ENCODE data around the gene THRA.

THRA gene

GRCh38 chr17:40075201-40075941, 12.6 kb downstream of the THRA start:
- Histone ChIP-seq H3K4me1 (ENCODE audit: control insufficient read depth, insufficient read depth, low read length) (peaks cover 67% of the 10 kb centered on the region), H3K9me3 (ENCODE audit: control insufficient read depth, low read length) (no peaks in the 10 kb centered on the region), H3K27me3 (replicated peaks; ENCODE audit: control insufficient read depth, insufficient read depth, low read length) (no peaks in the 10 kb centered on the region), H3K4me3 (ENCODE audit: low read length) (peak overlapping the region; percentile 43), H3K9ac (ENCODE audit: low read length) (peak overlapping the region; percentile 70), H3K36me3 (ENCODE audit: control insufficient read depth, insufficient read depth, low read length, severe bottlenecking) (peaks cover 24% of the 10 kb centered on the region)
- peak; percentile 84 for DNase-seq (ENCODE audit: low read depth)

GRCh38 chr17:40075942-40076498, 13.3 kb downstream of the THRA start:
- Histone ChIP-seq H3K9me3 (ENCODE audit: control insufficient read depth, low read length) (no peaks in the 10 kb centered on the region), H3K36me3 (ENCODE audit: control insufficient read depth, insufficient read depth, low read length, severe bottlenecking) (peaks cover 27% of the 10 kb centered on the region), H3K4me1 (ENCODE audit: control insufficient read depth, insufficient read depth, low read length) (peaks cover 60% of the 10 kb centered on the region), H3K4me3 (ENCODE audit: low read length) (peak overlapping the region; percentile 43), H3K9ac (ENCODE audit: low read length) (peak overlapping the region; percentile 70), H3K27me3 (replicated peaks; ENCODE audit: control insufficient read depth, insufficient read depth, low read length) (no peaks in the 10 kb centered on the region)
- no peak for DNase-seq (ENCODE audit: low read depth)

- DNase-seq (ENCODE audit: low read depth) = no peak
- Histone ChIP-seq H3K9me3 (ENCODE audit: control insufficient read depth, low read length) (no peaks in the 10 kb centered on the region), H3K9ac (ENCODE audit: low read length) (peak overlapping the region; percentile 70), H3K36me3 (ENCODE audit: control insufficient read depth, insufficient read depth, low read length, severe bottlenecking) (peaks cover 29% of the 10 kb centered on the region), H3K4me1 (ENCODE audit: control insufficient read depth, insufficient read depth, low read length) (peaks cover 55% of the 10 kb centered on the region), H3K27me3 (replicated peaks; ENCODE audit: control insufficient read depth, insufficient read depth, low read length) (no peaks in the 10 kb centered on the region), H3K4me3 (ENCODE audit: low read length) (no peak overlapping the region)
These were observed 13.8 kb downstream of the THRA start for GRCh38 chr17:40076591-40076990.

- no peak for DNase-seq (ENCODE audit: low read depth)
- Histone ChIP-seq H3K4me1 (ENCODE audit: control insufficient read depth, insufficient read depth, low read length) (peaks cover 31% of the 10 kb centered on the region), H3K36me3 (ENCODE audit: control insufficient read depth, insufficient read depth, low read length, severe bottlenecking) (peaks cover 40% of the 10 kb centered on the region), H3K4me3 (ENCODE audit: low read length) (no peak overlapping the region), H3K9ac (ENCODE audit: low read length) (no peak overlapping the region), H3K27me3 (replicated peaks; ENCODE audit: control insufficient read depth, insufficient read depth, low read length) (no peaks in the 10 kb centered on the region), H3K9me3 (ENCODE audit: control insufficient read depth, low read length) (no peaks in the 10 kb centered on the region)
These were observed 16.8 kb downstream of the THRA start for GRCh38 chr17:40079545-40079944.

GRCh38 chr17:40084477-40084876, 21.7 kb downstream of the THRA start:
- DNase-seq (ENCODE audit: low read depth) = no peak
- H3K36me3 ChIP-seq (ENCODE audit: control insufficient read depth, insufficient read depth, low read length, severe bottlenecking) = peaks cover 66% of the 10 kb centered on the region

GRCh38 chr17:40086150-40087044, 23.6 kb downstream of the THRA start:
- peaks cover 3% of the 10 kb centered on the region for H3K4me1 ChIP-seq (ENCODE audit: control insufficient read depth, insufficient read depth, low read length)
- peaks cover 67% of the 10 kb centered on the region for H3K36me3 ChIP-seq (ENCODE audit: control insufficient read depth, insufficient read depth, low read length, severe bottlenecking)
- H3K9me3 ChIP-seq (ENCODE audit: control insufficient read depth, low read length) = no peaks in the 10 kb centered on the region
- H3K27me3 ChIP-seq (replicated peaks; ENCODE audit: control insufficient read depth, insufficient read depth, low read length) = no peaks in the 10 kb centered on the region
- DNase-seq (ENCODE audit: low read depth) = peak; percentile 70
- H3K4me3 ChIP-seq (ENCODE audit: low read length) = no peak overlapping the region
- H3K9ac ChIP-seq (ENCODE audit: low read length) = no peak overlapping the region

More at GRCh38 chr17:40084477-40084876, 21.7 kb downstream of the THRA start:
- no peak overlapping the region for H3K4me3 ChIP-seq (ENCODE audit: low read length)
- peaks cover 3% of the 10 kb centered on the region for H3K4me1 ChIP-seq (ENCODE audit: control insufficient read depth, insufficient read depth, low read length)
- no peaks in the 10 kb centered on the region for H3K27me3 ChIP-seq (replicated peaks; ENCODE audit: control insufficient read depth, insufficient read depth, low read length)
- H3K9ac ChIP-seq (ENCODE audit: low read length) = no peak overlapping the region
- no peaks in the 10 kb centered on the region for H3K9me3 ChIP-seq (ENCODE audit: control insufficient read depth, low read length)

GRCh38 chr17:40087049-40087794, 24.5 kb downstream of the THRA start:
- H3K27me3 ChIP-seq (replicated peaks; ENCODE audit: control insufficient read depth, insufficient read depth, low read length) = no peaks in the 10 kb centered on the region
- DNase-seq (ENCODE audit: low read depth) = no peak
- no peak overlapping the region for H3K4me3 ChIP-seq (ENCODE audit: low read length)
- H3K4me1 ChIP-seq (ENCODE audit: control insufficient read depth, insufficient read depth, low read length) = peaks cover 3% of the 10 kb centered on the region
- no peaks in the 10 kb centered on the region for H3K9me3 ChIP-seq (ENCODE audit: control insufficient read depth, low read length)
- H3K36me3 ChIP-seq (ENCODE audit: control insufficient read depth, insufficient read depth, low read length, severe bottlenecking) = peaks cover 67% of the 10 kb centered on the region
- H3K9ac ChIP-seq (ENCODE audit: low read length) = no peak overlapping the region

- Histone ChIP-seq H3K4me1 (ENCODE audit: control insufficient read depth, insufficient read depth, low read length) (peaks cover 9% of the 10 kb centered on the region), H3K4me3 (ENCODE audit: low read length) (no peak overlapping the region), H3K9me3 (ENCODE audit: control insufficient read depth, low read length) (no peaks in the 10 kb centered on the region), H3K36me3 (ENCODE audit: control insufficient read depth, insufficient read depth, low read length, severe bottlenecking) (peaks cover 72% of the 10 kb centered on the region), H3K9ac (ENCODE audit: low read length) (no peak overlapping the region), H3K27me3 (replicated peaks; ENCODE audit: control insufficient read depth, insufficient read depth, low read length) (no peaks in the 10 kb centered on the region)
- DNase-seq (ENCODE audit: low read depth) = no peak
These were observed 25.3 kb downstream of the THRA start for GRCh38 chr17:40087903-40088718.

GRCh38 chr17:40089077-40089895, 26.5 kb downstream of the THRA start:
- H3K9me3 ChIP-seq (ENCODE audit: control insufficient read depth, low read length) = no peaks in the 10 kb centered on the region
- H3K36me3 ChIP-seq (ENCODE audit: control insufficient read depth, insufficient read depth, low read length, severe bottlenecking) = peaks cover 72% of the 10 kb centered on the region
- DNase-seq (ENCODE audit: low read depth) = no peak
- H3K9ac ChIP-seq (ENCODE audit: low read length) = no peak overlapping the region
- no peaks in the 10 kb centered on the region for H3K27me3 ChIP-seq (replicated peaks; ENCODE audit: control insufficient read depth, insufficient read depth, low read length)
- peaks cover 17% of the 10 kb centered on the region for H3K4me1 ChIP-seq (ENCODE audit: control insufficient read depth, insufficient read depth, low read length)
- no peak overlapping the region for H3K4me3 ChIP-seq (ENCODE audit: low read length)

Data from adipocyte (in vitro differentiated cells).